AG04450 (cell line): ENCODE results near the gene FOXL2NB. TPM values are rescaled to one million over a fixed set of nuclear protein-coding genes. Genes with fewer than 3 reads are reported as not detected.

Experiments
- CTCF ChIA-PET: fragments of 300-600, 350-600 bp; formaldehyde crosslinking; extraction: SDS; loops from one replicate; lab custom pipeline; 2022; ENCODE audit warnings: antibody characterized with exemption, inconsistent platforms; lab: Charles Lee
- POLR2A ChIA-PET: fragments of 350-600 bp; formaldehyde crosslinking; extraction: SDS; loops from one replicate; lab custom pipeline; 2021; ENCODE audit warnings: antibody characterized with exemption, inconsistent platforms; lab: Yijun Ruan, JAX
- DNase-seq: peaks from one replicate; pipeline ENCODE4 v3.0.0-alpha.2; 2011; ENCODE audit warnings: low read depth, low spot score
- H3K27ac ChIP-seq: one replicate; pipeline ENCODE4 v1.5.1; 2012; ENCODE audit warnings: low read depth, low read length, control low read depth
- H3K27me3 ChIP-seq: one replicate; pipeline ENCODE4 v1.6.0; 2012; ENCODE audit warnings: low read length; ENCODE audit not compliant: control insufficient read depth, insufficient read depth
- H3K4me3 ChIP-seq: 2 replicates; pipeline ENCODE4 v1.5.1; 2011; ENCODE audit warnings: mild to moderate bottlenecking, low read depth, low read length, control low read depth
- H3K9me3 ChIP-seq: 2 replicates; pipeline ENCODE4 v1.5.1; 2012; ENCODE audit warnings: low read length; ENCODE audit not compliant: control insufficient read depth, insufficient read depth
- CTCF ChIP-seq: IDR thresholded peaks from 2 replicates; pipeline ENCODE4 v1.5.1; 2011; ENCODE audit warnings: low read depth, low read length, control low read depth, inconsistent platforms
- polyA plus RNA-seq: library from polyadenylated mRNA; depleted of rRNA; stranded (reverse); fragments of >200 nt; gene quantifications from 2 replicates; pipeline ENCODE4 v1.2.3, GENCODE V29; 2011; rRNA removed

The FOXL2NB gene
- polyA plus RNA-seq, 1 experiment = 0.05 TPM

GRCh38 chr3:138984816-138985215 lies 37.8 kb downstream of the FOXL2NB start:
- POLR2A ChIA-PET = no interaction called here
- no peak for TF ChIP-seq CTCF
- Histone ChIP-seq H3K27ac (no peak overlapping the region), H3K27me3 (peaks cover 11% of the 10 kb centered on the region), H3K4me3 (no peak overlapping the region), H3K9me3 (no peaks in the 10 kb centered on the region)
- CTCF ChIA-PET = no interaction called here
- DNase-seq = no peak

GRCh38 chr3:138985932-138986331 lies 38.9 kb downstream of the FOXL2NB start:
- no peak overlapping the region for H3K27ac ChIP-seq

GRCh38 chr3:138987181-138987580 lies 40.2 kb downstream of the FOXL2NB start:
- no peak for DNase-seq
- POLR2A ChIA-PET = no interaction called here
- no peak overlapping the region for H3K27ac ChIP-seq
- H3K27me3 ChIP-seq = peaks cover 6% of the 10 kb centered on the region
- H3K9me3 ChIP-seq = no peaks in the 10 kb centered on the region
- CTCF ChIA-PET = interaction anchor here (0.7 kb wide), 1 partner anchor 313 kb away, joined by 3 read pairs; no protein-coding TSS in a partner anchor
- H3K4me3 ChIP-seq = no peak overlapping the region
- TF ChIP-seq CTCF = no peak

More at GRCh38 chr3:138985932-138986331, 38.9 kb downstream of the FOXL2NB start:
- H3K27me3 ChIP-seq = peaks cover 11% of the 10 kb centered on the region
- no peak for TF ChIP-seq CTCF
- ChIA-PET POLR2A (no interaction called here), CTCF (no interaction called here)
- H3K9me3 ChIP-seq = no peaks in the 10 kb centered on the region
- no peak for DNase-seq
- H3K4me3 ChIP-seq = no peak overlapping the region

- no peak for DNase-seq
- Histone ChIP-seq H3K4me3 (no peak overlapping the region), H3K27ac (no peak overlapping the region), H3K27me3 (no peaks in the 10 kb centered on the region), H3K9me3 (no peaks in the 10 kb centered on the region)
- ChIA-PET POLR2A (no interaction called here), CTCF (no interaction called here)
- TF ChIP-seq CTCF = no peak
Measured at GRCh38 chr3:138995706-138996105, 48.7 kb downstream of the FOXL2NB start.

Other genes with a start within 250 kb of the FOXL2NB start
- gene PIK3CB, start 112.3 kb upstream of the FOXL2NB start, polyA plus RNA-seq = 11.5 and 13.8 TPM in 2 replicates
- gene FOXL2, start 80 bp upstream of the FOXL2NB start, polyA plus RNA-seq = 0.05 and 0.07 TPM in 2 replicates
- gene PRR23A, start 59.1 kb downstream of the FOXL2NB start, polyA plus RNA-seq = not detected in 2 replicates
- gene PRR23B, start 73.7 kb downstream of the FOXL2NB start, polyA plus RNA-seq = not detected in 2 replicates
- gene PRR23C, start 97.7 kb downstream of the FOXL2NB start, polyA plus RNA-seq = not detected in 2 replicates